ENCODE results near the gene RABGAP1L. TPM values are rescaled to one million over a fixed set of nuclear protein-coding genes. Genes with fewer than 3 reads are reported as not detected.

The RABGAP1L gene
- total RNA-seq, 4 donors from 2014 or later, result 70.5 to 100 (median 92.6) TPM

DNA sequence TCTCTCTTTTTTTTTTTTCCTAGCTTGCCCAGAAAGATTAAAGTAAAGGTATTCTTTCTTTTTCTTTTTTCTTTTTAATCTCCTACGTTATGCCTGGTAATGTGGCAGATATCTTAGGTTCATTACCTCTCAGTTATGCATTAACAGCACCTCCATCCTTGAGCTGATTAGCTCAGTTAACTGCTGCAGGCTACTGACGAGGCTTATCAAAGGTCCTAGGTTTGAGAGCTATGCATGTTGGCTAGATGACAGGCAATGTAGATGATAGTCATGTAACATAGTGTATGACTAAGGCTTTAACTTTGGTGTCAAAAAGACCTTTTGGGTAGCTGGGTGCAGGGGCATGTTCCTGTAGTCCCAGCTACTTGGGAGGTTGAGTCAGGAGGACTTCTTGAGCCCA lies 786.7 kb downstream of the RABGAP1L start:
- H3K27ac ChIP-seq, result no peak overlapping the region
- DNase-seq, result no peak
- H3K27me3 ChIP-seq, result no peaks in the 10 kb centered on the region
- H3K4me3 ChIP-seq (replicated peaks in 1 of 3), result no peak overlapping the region
- TF ChIP-seq POLR2A (IDR thresholded peaks at IDR 0.05), result no peak
- TF ChIP-seq, protein P1, sequence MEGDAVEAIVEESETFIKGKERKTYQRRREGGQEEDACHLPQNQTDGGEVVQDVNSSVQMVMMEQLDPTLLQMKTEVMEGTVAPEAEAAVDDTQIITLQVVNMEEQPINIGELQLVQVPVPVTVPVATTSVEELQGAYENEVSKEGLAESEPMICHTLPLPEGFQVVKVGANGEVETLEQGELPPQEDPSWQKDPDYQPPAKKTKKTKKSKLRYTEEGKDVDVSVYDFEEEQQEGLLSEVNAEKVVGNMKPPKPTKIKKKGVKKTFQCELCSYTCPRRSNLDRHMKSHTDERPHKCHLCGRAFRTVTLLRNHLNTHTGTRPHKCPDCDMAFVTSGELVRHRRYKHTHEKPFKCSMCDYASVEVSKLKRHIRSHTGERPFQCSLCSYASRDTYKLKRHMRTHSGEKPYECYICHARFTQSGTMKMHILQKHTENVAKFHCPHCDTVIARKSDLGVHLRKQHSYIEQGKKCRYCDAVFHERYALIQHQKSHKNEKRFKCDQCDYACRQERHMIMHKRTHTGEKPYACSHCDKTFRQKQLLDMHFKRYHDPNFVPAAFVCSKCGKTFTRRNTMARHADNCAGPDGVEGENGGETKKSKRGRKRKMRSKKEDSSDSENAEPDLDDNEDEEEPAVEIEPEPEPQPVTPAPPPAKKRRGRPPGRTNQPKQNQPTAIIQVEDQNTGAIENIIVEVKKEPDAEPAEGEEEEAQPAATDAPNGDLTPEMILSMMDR (IDR thresholded peaks at IDR 0.05), result no peak
- no peaks in the 10 kb centered on the region for H3K36me3 ChIP-seq
- no peaks in the 10 kb centered on the region for H3K4me1 ChIP-seq
- intact Hi-C loops (cut with DNase I), result no loop called here
- WGBS, 2 donors, result 92 to 94% methylated on average over 2 of the region's 2 CpGs
- no peaks in the 10 kb centered on the region for H3K9me3 ChIP-seq

DNA sequence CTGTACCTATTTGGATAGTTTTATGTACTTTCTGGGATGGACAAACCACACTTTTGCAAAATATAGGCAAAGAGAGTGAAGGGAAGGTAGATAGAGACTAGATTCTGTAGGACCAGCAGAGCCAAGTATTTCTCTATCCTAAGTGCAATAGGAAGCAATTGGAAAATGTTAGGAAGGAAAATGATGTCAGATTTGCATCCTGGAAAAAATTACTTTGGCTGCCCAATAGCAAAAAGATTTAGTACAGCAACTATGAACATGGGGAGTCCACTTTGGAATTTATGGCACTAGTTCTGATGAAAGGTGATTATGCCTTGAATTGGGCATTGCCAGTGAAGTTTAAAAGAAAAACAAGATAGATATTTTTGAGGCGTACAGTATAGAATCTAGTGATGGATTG lies 789.7 kb downstream of the RABGAP1L start:
- TF ChIP-seq, protein P1 (IDR thresholded peaks at IDR 0.05), result no peak
- no peak for TF ChIP-seq POLR2A (IDR thresholded peaks at IDR 0.05)
- DNase-seq, result no peak
- H3K36me3 ChIP-seq, result no peaks in the 10 kb centered on the region
- no peak overlapping the region for H3K4me3 ChIP-seq (replicated peaks in 1 of 3)
- H3K9me3 ChIP-seq, result no peaks in the 10 kb centered on the region
- no peaks in the 10 kb centered on the region for H3K4me1 ChIP-seq
- intact Hi-C loops (cut with DNase I), result no loop called here
- H3K27me3 ChIP-seq, result no peaks in the 10 kb centered on the region
- no peak overlapping the region for H3K27ac ChIP-seq
- 84 to 98% methylated on average over 1 of the region's 1 CpG for WGBS, 2 donors

DNA sequence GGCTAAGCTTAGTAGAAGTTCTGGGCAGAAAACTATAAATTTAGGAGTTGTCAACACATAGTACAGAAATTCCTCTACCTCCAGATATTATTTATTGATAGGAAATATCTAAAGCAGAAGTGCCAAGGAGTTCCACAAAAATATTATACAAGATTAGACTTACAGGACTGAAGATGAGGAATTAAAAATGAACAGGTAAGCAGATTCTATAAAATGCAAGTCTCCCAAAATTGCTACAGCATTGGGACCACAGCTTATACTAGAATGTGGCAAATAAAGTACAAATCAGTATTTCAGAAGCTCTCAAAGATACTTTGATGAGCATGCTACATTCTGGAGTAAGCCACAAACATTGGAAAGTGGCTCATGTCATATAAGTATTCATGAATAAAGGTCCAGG lies 790.3 kb downstream of the RABGAP1L start:
- no peaks in the 10 kb centered on the region for H3K9me3 ChIP-seq
- no peaks in the 10 kb centered on the region for H3K27me3 ChIP-seq
- H3K27ac ChIP-seq, result no peak overlapping the region
- TF ChIP-seq POLR2A (IDR thresholded peaks at IDR 0.05), result no peak
- TF ChIP-seq, protein P1 (IDR thresholded peaks at IDR 0.05), result no peak
- intact Hi-C loops (cut with DNase I), result no loop called here
- H3K4me3 ChIP-seq (replicated peaks in 1 of 3), result no peak overlapping the region
- DNase-seq, result no peak
- no peaks in the 10 kb centered on the region for H3K4me1 ChIP-seq
- H3K36me3 ChIP-seq, result no peaks in the 10 kb centered on the region

DNA sequence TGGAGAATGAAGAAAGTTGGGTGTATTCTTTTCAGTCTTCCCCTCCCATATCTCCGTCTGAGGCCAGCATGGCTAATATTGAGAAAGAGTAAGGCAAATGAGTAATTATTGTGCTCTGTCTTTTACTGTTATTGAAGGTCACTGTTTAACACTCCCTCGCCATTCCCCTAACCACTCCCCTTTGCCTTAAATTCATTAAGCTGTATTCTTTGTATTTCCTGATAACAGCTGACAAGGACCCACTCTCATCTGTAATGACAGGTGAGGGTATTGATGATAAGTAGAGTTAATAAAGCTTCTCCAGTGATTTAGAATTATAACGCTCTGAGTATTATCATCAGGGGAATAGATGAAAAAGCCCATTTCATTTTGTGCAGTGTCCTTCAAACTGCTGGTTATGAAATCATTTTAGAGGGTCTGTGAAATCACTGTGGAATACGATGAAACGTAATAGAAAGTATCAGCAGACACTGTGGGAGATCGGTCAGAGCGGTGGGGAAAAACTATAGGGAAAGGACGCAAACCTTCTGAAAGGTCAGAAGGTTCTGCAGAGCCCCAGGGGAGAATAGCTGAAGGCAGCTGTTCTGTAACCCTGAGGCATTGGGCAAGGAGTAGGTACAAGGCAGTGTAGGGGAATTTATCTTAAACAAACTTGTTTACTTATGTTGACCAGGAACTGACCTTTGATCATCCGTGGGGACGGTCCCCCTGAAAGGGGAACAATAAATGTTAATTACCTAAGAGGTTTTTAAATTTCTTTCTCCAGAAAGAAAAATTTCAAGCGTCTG lies 794.2 kb downstream of the RABGAP1L start:
- 71 to 75% methylated on average over 11 of the region's 11 CpGs for WGBS, 2 donors
- Histone ChIP-seq H3K4me1 (no peaks in the 10 kb centered on the region), H3K36me3 (no peaks in the 10 kb centered on the region), H3K27me3 (no peaks in the 10 kb centered on the region), H3K9me3 (no peaks in the 10 kb centered on the region), H3K27ac (no peak overlapping the region), H3K4me3 (replicated peaks in 1 of 3) (no peak overlapping the region)
- no peak for TF ChIP-seq POLR2A (IDR thresholded peaks at IDR 0.05)
- TF ChIP-seq, protein P1 (IDR thresholded peaks at IDR 0.05), result no peak
- intact Hi-C loops (cut with DNase I), result no loop called here
- DNase-seq, result no peak

DNA sequence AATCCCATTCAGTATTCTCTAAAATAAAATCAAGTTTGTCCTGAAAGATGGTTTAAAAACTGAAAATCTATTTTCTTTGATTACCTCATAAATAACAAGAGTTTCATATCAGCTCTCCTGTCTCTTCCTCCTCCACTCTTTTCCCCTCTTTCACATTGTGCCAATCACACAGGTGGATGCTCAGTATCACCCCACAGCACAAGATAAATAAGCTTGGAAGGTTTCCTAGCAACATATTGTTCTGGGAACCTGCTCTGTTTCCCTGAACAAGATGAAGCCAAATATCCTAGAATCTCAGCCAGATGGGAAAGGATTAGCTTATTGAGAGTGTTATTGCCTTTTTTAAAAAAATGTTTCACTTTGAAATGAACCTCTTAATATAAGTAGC lies 794.7 kb downstream of the RABGAP1L start:
- Histone ChIP-seq H3K36me3 (no peaks in the 10 kb centered on the region), H3K4me1 (no peaks in the 10 kb centered on the region), H3K9me3 (no peaks in the 10 kb centered on the region), H3K4me3 (replicated peaks in 1 of 3) (no peak overlapping the region), H3K27ac (no peak overlapping the region), H3K27me3 (no peaks in the 10 kb centered on the region)
- intact Hi-C loops (cut with DNase I), result no loop called here
- DNase-seq, result no peak
- TF ChIP-seq POLR2A (IDR thresholded peaks at IDR 0.05), result no peak
- TF ChIP-seq, protein P1 (IDR thresholded peaks at IDR 0.05), result no peak

Data from thyroid gland (tissue), 4 donors.